Inflammatory macrophage treated with lipopolysaccharide for 4 hours (primary cell): ENCODE results near the gene HEPN1.
A peak's percentile ranks its signal among the peaks of the same experiment; 100 is the strongest.
"Not testable (repeated sequence)": the region's sequence is repeated elsewhere in the genome, so short reads cannot be mapped to it uniquely, and the experiment has no call there.

Experiments used
- DNase-seq: peaks from one replicate; pipeline ENCODE4 v3.0.0-alpha.2; 2020

The HEPN1 gene

DNA sequence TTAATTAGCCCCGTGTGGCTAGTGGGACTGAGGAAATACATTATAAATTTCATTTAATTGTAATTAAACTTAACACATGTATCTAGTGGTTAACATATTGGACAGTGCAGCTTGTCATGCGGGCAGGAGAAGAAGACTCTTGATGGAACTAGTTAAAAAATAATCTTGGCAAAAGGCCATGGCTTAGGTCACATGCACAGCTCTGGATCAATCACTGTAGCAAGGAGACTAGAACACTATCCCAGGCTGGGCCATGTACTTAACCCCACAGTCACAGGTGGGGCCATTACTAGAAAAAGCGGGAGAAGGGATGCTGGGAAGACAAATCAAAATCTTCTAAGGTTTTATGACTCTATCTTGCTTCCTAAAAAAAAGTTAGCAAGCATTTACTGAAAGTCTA, 25.5 kb downstream of the HEPN1 start:
- DNase-seq, result no peak

DNA sequence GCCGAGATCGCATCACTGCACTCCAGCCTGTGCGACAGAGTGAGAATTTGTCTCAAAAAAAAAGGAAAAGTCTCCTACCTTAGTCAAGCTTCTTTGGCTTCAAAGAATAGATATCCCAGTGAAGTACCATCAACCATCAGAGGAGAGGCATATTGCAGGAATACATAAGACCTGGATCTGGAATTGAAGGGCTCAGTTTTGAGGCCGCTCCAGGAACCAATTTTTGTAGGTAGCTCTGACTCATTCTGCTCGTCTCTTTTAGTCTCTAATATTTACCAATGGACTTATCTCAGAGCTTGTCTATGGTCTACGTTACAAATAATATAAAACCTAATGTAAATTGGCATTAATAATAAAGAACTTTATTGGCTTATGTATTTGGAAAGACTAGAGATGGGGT, 26.8 kb downstream of the HEPN1 start:
- no peak for DNase-seq

DNA sequence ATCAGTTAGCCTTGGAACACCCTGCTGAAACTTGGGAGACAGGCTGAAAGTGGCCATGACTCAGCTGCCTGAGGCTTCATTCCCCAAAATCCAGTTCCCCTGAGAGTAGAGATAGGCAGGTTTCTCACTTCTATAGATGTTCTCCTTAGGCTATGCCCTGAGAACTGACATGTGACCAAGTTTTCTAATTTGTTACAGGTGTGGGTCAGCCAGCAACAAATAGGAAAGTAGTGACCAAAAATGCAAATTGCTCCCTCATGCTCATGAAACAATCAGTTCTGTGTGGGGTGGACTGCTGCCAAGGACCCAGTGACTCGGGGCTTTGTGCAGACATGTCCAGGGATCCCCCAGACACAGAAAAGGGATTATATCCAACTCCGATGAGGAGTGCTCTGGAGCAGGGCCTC, 27.7 kb downstream of the HEPN1 start:
- DNase-seq, result no peak

DNA sequence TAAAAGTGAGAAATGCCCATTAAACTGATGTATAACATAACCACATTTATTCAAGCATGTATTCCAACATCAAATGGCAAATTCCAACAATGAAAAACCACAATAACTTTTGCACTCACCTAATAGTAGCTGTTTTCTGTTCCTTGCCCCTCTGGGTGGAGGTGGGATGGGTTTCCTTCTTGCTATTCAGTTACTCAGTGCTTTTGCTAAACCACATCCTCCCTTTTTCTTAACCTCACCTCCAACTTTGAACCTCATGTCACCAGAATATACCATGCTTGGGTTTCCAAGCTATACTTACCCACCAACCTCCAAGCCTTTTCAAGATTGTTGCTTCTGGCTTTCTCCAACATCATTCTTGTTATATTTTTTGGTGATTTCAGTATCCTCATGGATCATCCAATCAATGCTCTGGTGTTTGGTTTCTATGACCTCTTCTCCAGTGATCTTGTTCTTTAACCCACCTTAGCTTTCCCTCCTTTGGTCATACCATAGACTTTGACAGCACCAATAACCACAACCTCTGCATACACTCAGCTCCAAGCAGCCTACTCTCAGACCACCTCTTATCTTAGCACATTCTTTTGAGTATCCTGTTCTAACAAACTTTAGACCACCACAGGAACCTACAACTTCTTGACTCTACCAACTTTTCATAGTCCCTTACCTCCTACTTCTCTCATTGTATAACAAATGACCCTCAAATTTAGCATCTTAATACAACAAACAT, 31.7 kb downstream of the HEPN1 start:
- DNase-seq, result no peak

DNA sequence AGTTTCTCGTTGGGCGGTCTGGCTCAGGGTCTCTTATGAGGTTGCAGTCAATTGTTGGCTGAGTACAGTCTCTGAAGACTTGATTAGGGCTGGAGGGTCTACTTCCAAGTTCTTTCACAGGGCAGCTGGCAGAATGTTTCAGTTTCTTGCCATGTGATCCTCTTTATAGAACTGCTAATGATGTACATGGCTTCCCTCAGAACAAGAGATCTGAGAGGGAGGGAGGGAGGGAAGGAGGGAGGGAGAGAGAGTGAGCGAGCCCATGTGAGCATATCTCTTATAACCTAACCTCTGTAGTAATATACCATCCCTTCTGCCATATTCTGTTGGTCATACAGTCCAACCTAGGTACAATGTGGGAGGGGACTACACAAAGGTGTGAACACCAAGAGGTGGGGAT, 32.3 kb downstream of the HEPN1 start:
- DNase-seq, result no peak

DNA sequence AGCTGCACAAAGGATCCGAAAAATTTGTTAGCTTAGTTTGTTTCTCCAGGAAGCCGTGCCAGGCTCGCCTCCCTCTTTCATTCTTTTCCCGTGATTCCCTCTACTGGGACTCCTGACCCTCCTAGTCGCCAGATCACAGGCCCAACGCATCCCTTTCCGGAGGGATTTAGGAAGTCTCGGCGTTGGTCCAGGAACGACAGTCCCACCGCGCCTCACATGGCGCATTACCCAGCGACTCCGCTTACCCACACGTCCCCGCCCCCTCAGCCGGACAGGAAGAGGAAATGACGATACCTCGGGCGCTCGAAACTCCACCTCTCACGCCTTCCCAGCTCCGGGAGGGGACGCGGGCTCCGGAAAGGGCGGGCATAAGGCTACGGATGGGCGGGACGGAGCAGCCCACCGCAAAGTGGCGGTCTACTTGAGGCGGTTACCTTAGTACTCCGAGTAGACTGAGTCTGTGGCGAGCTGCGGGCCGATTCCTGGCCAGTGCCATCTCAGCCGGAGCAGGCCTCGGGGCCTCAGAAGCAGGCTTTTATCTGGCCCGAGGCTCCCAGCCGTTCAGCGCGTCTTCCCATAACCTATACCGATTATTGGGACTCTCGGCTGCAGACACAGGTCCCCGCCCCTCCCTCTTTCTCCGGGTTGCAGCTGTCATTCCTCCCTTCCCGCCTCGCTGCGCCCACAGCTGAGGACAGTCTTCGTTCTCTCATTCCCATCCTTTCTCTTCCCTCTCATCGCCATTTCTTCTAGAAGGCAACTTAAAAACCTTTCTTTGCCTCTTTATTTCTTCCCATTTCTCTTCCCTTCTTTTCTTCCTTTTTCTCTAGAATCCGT, 34.9 kb downstream of the HEPN1 start, which contains the start of gene CCDC15:
Gene CCDC15, plus strand, starts transcription at position 450 of the 837 bp plus-strand sequence. CDS start 531 bp downstream, outside the sequence.
- peak; percentile 96 for DNase-seq

DNA sequence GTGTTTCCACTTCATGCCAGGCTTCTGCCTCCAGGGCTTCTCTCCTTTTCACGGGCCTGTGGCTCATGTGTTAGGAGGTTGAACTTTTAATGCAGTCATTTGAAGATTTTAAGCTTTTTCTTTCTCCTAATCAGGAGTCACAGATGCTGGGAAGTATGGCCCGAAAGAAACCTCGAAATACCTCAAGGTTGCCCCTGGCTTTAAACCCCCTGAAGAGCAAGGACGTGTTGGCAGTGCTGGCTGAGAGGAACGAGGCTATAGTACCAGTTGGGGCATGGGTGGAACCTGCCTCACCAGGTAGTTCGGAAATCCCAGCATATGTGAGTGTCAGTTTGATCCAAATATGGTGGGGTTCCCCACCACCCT, 35.5 kb downstream of the HEPN1 start:
- DNase-seq, result no peak

DNA sequence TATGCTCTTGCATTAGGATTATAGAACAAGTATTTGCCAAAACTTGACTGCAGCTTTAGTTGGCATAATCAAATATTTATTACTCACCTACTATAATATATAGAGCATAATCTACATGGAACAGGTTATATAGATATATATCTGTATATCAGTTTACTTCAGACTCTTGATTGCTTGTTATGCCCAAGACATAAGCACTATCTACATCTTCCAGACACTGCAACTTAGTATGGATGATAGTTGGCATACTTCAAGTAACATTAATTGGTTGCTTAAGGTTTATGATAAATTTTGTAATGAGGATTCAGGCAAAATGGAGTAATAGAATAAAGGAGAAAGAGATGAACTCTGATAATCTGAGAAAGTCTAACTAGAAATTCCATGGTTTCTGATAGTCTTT, 36.0 kb downstream of the HEPN1 start:
- DNase-seq, result no peak

DNA sequence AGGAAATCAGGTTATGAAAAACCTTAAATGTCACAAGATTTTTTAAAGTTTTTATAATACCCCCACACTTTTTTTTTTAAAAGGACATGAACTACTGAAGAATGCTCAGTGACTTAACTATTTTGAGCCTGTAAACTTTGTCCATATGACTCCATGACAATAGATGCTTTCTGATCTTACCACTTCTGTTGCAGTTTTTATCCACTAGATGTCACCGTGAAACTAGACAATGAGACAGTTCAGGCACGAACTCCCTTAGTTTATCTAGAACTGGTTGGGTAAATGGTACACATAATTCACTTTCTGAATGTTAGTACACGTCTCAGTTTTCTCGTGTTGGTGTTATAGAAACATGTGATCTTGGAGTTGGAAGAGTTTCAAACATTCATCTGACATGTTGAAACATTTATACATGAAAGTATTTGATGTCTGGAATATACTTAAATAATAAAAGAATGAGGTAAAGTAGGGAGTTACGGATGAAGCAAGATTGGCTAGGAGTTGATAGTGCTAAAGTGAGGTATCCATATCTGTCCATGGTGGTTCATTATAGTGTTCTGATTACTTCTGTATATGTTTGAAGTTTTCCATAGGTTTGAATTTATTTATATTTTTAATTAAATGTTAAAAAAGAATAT, 43.0 kb downstream of the HEPN1 start:
- DNase-seq, result peak; percentile 76

DNA sequence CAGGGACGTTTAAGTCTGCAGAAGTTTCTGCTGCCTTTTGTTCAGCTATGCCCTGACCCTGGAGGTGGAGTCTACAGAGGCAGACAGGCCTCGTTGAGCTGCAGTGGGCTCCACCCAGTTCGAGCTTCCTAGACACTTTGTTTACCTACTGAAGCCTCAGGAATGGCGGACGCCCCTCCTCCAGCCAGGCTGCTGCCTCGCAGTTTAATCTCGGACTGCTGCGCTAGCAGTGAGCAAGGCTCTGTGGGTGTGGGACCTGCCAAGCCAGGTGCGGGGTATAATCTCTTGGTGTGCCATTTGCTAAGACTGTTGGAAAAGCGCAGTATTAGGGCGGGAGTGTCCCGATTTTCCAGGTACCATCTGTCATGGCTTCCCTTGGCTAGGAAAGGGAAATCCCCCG, 49.1 kb downstream of the HEPN1 start:
- DNase-seq, result not testable (repeated sequence)
